Small intestine (tissue), 16 donors: ENCODE measurements around the gene RNF152. TPM values are rescaled to one million over a fixed set of nuclear protein-coding genes. Genes with fewer than 3 reads are reported as not detected.

ENCODE experiments used
- DNase-seq, 2 donors: peaks; one replicate each; pipeline versions ENCODE4 v3.0.0 to v3.0.0-alpha.2; 2013
- FAIRE-seq: peaks from 2 replicates; lab custom pipeline; 2012; peaks lifted over from hg19 to GRCh38; lab: Jason Lieb, UNC
- H3K27ac ChIP-seq, 3 donors: one replicate each; pipeline ENCODE4 v1.5.1; 2013; ENCODE audit warnings: low read length in 2 of 3, mild to moderate bottlenecking in 2 of 3, control low read depth in 1 of 3, inconsistent platforms in 1 of 3, low read depth in 1 of 3, moderate library complexity in 1 of 3
- H3K27me3 ChIP-seq, 3 donors: one replicate each; pipeline ENCODE4 v1.6.1; 2013; ENCODE audit warnings: low read length in 3 of 3, inconsistent platforms in 1 of 3; ENCODE audit not compliant: control insufficient read depth in 3 of 3, insufficient read depth in 3 of 3
- H3K36me3 ChIP-seq, 3 donors: one replicate each; pipeline ENCODE4 v1.6.1; 2013; ENCODE audit warnings: low read length in 3 of 3, inconsistent platforms in 1 of 3, low read depth in 1 of 3, mild to moderate bottlenecking in 1 of 3, moderate library complexity in 1 of 3; ENCODE audit not compliant: control insufficient read depth in 3 of 3, insufficient read depth in 2 of 3
- H3K4me1 ChIP-seq, 3 donors: one replicate each; pipeline ENCODE4 v1.6.1; 2013; ENCODE audit warnings: low read length in 2 of 3, inconsistent platforms in 1 of 3, low read depth in 1 of 3, mild to moderate bottlenecking in 1 of 3, moderate library complexity in 1 of 3; ENCODE audit not compliant: control insufficient read depth in 3 of 3, insufficient read depth in 2 of 3
- H3K4me3 ChIP-seq, 3 donors: one replicate each; pipeline ENCODE4 v1.5.1; 2013; ENCODE audit warnings: low read length in 3 of 3, control low read depth in 1 of 3, inconsistent platforms in 1 of 3, low read depth in 1 of 3, mild to moderate bottlenecking in 1 of 3, moderate library complexity in 1 of 3
- H3K9me3 ChIP-seq, 2 donors: one replicate each; pipeline ENCODE4 v1.6.1; 2013; ENCODE audit warnings: low read depth in 1 of 2, low read length in 1 of 2; ENCODE audit not compliant: control insufficient read depth in 2 of 2, insufficient read depth in 1 of 2
- WGBS, 3 donors: extraction: QIAGEN DNeasy Blood & Tissue Kit; methylation state at CpG; one replicate each; pipeline ENCODE4 v1.1.7; 2013; 5-methylcytosine and 5-hydroxymethylcytosine counted together
- long read RNA-seq, 10 donors: transcript quantifications; one replicate each; lab custom pipeline, GENCODE V29; 2026
- polyA plus RNA-seq, 4 donors: library from polyadenylated mRNA; stranded (reverse) in 3 of 4; unstranded in 1 of 4; fragments of 200-250 nt in 3 of 4; fragments of 120-200 nt in 1 of 4; gene quantifications; one replicate each; pipeline versions ENCODE4 v1.2.1 to v1.2.3, GENCODE V29; 2013
- donor health status: healthy with polysubstance abuse.
- donor health status: control.
- donor health status: control.
- donor health status: Bipolar disorder and iron deficiency.
- donor health status: healthy.

The RNF152 gene
- 1 to 10 TPM; 1.4 to 7.3 (median 4.4) TPM for polyA plus RNA-seq
- long read RNA-seq, donor 1: 0 reads
- long read RNA-seq, donor 2: 0 reads
- long read RNA-seq, donor 3, partial matches to known transcripts: 0 of 1 reads
- long read RNA-seq, donor 3, other reads (novel, unspliced or antisense): 0 of 1 reads
- long read RNA-seq, donor 4: 0 reads
- long read RNA-seq, donor 5: 0 reads
- long read RNA-seq, donor 6: 0 reads
- long read RNA-seq, donor 7, partial matches to known transcripts: 0 of 1 reads
- long read RNA-seq, donor 7, other reads (novel, unspliced or antisense): 0 of 1 reads
- long read RNA-seq, donor 8: 0 reads
- long read RNA-seq, donor 9: 0 reads
- long read RNA-seq, donor 10, partial matches to known transcripts: 0 of 2 reads
- long read RNA-seq, donor 10, other reads (novel, unspliced or antisense): 0 of 2 reads

- DNase-seq: peak; percentile 34 to 58
- Histone ChIP-seq H3K36me3 (no peaks in the 10 kb centered on the region), H3K4me3 (peak within 1 kb of the TSS; percentile 72 to 90 (median 75)), H3K27ac (peak within 1 kb of the TSS in 2 of 3 donors; percentile 28 to 82), H3K27me3 (peaks cover 0 to 35% (median 0%) of the 10 kb centered on the region in 3 donors), H3K4me1 (peaks cover 4 to 8% (median 5%) of the 10 kb centered on the region in 3 donors), H3K9me3 (no peaks in the 10 kb centered on the region)
- 4 to 11% (median 6%) methylated on average over 26 to 28 of the region's 28 CpGs for WGBS, 3 donors
- no peak for FAIRE-seq
Measured at GRCh38 chr18:61892683-61893308, at the start of gene RNF152. TSS of gene RNF152 (minus strand) at chr18:61893007. CDS start at chr18:61816463, 76,544 bp downstream.

GRCh38 chr18:61941948-61942471 lies 49.2 kb upstream of the RNF152 start:
- DNase-seq: no peak
- Histone ChIP-seq H3K36me3 (no peaks in the 10 kb centered on the region), H3K4me1 (no peaks in the 10 kb centered on the region), H3K27me3 (no peaks in the 10 kb centered on the region), H3K27ac (no peak overlapping the region), H3K9me3 (no peaks in the 10 kb centered on the region), H3K4me3 (no peak overlapping the region)
- FAIRE-seq: no peak
- 84 to 93% (median 88%) methylated on average over 1 of the region's 1 CpG for WGBS, 3 donors

DNA sequence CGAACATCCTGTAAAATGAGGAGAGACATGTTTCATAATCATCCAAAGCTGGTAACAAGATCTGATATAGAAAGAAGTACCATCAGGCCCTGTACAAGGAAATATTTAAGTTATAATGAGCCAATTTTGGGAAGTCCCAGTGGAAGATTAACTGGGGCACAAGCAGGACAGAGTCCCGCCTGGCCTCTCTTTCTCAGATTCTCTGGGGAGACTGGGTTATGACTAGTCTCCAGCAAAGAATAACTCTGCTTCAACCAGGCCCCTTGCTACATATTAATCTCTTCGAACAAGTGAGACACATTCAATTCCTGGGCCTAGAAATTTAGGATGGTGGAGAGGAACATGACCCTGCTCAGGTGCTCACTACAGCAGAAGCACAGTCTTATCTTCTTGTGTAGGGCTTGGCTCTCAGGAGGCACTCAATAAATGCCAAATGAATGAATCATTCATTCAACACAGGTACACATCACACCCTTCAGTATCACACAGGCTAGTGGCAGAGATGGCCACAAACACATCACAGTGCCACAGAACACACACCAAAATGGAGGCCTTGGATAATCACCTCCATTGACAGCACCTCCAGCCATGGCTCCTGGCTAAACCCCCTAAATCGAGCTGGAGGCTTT lies 46.4 kb upstream of the RNF152 start:
- WGBS, 3 donors: 76 to 84% (median 80%) methylated on average over 4 of the region's 4 CpGs
- no peaks in the 10 kb centered on the region for H3K36me3 ChIP-seq
- no peaks in the 10 kb centered on the region for H3K27me3 ChIP-seq
- no peak overlapping the region for H3K4me3 ChIP-seq
- FAIRE-seq: no peak
- no peak overlapping the region for H3K27ac ChIP-seq
- peak in 1 of 2 donors; percentile 43 for DNase-seq
- H3K4me1 ChIP-seq: no peaks in the 10 kb centered on the region
- no peaks in the 10 kb centered on the region for H3K9me3 ChIP-seq

DNA sequence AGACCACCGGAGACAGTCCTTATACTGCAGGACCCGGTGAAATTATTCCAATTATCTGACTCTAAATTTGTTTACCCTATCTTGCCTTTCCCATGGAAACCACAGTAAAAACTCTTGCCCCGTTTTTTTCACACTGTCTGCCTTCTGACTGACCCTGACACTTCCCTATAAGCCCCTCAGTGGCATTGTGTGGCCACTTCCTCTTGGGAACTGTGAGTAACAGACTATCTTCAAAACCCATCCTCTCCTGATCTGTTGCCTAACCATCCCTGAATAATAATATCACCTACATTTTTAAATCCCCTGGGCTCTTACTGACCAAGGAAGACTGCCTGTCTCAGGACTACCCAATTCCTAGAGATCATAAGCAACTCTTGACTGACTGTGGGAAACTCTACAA lies 42.6 kb upstream of the RNF152 start:
- Histone ChIP-seq H3K9me3 (no peaks in the 10 kb centered on the region), H3K4me3 (no peak overlapping the region), H3K27ac (no peak overlapping the region), H3K36me3 (no peaks in the 10 kb centered on the region), H3K27me3 (no peaks in the 10 kb centered on the region), H3K4me1 (no peaks in the 10 kb centered on the region)
- 50 to 65% (median 55%) methylated on average over 3 of the region's 3 CpGs for WGBS, 3 donors
- no peak for DNase-seq
- no peak for FAIRE-seq

DNA sequence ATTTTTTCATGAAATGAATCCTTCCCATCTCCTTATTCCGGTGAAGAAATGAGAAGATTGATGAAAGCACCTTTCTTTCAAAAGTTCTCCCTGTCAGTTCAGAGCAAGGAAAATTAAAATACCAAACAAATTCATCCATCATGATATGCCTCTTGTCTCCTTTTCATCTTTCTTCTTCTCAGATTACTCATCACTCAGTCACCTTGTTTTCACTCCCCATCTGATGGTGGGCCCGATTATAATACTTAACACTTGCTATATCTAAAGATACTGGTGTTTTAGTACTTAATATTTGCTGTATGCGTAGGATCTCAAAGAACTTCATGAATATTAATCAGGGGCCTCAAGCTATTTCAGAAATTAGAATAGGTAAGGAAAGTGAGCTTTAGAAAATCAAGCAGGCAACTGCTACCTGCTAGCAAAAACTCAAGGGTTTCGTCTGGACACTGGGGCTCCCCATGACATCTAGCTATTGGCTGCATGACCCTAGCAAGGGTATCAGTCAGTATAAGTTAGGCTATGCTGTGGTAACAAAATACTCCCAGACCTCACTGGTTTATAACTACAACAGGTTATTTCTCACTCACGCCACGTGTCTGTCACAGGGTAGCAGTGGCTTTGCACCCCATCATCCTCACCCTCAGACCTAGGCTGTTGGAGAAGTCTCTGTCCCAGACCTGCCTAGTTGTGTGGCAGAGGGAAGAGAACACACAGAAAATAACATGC lies 39.0 kb upstream of the RNF152 start:
- 87 to 93% (median 92%) methylated on average over 6 of the region's 6 CpGs for WGBS, 3 donors
- no peak for DNase-seq

DNA sequence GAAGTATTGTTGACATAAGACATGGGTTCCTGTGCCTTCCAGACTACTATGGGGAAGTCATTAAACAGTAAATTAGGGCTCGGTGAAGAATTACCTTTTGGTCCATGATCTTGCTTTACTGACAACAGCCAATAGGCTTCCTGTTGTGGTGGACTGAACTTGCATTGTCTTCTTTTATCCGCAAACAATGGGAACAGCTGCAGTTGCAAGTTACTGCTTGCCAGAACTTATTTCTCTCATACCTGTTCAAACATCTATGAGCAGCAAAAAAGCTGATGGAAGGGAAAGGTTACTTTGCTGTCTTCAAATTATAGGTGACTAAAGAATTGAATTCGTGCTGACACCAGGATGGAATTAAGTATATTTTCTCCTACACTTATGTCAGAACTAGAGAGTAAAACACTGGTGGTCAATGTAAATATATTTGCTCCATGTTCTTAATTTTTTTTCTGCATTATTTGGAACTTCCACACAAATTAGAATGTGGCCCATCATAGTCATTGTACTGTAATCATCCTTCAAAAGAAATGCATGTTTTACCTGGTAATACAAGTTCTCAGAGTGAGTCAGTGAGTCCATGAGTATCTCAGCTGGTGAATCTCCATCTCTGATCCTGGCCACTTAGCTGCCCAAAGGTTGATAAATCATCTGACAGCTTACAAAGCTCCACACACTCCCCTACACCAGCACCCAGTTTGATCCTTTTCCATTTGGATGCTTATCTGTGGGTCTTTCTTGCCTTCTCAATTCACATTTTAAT lies 37.3 kb upstream of the RNF152 start:
- FAIRE-seq (no peak), DNase-seq (no peak)
- H3K27ac ChIP-seq: no peak overlapping the region
- no peaks in the 10 kb centered on the region for H3K4me1 ChIP-seq
- no peaks in the 10 kb centered on the region for H3K27me3 ChIP-seq
- no peaks in the 10 kb centered on the region for H3K36me3 ChIP-seq
- H3K4me3 ChIP-seq: no peak overlapping the region
- 60 to 72% (median 71%) methylated on average over 3 of the region's 3 CpGs for WGBS, 3 donors
- H3K9me3 ChIP-seq: peaks cover 0 to 8% of the 10 kb centered on the region in 2 donors

More for the DNA sequence above, 39.0 kb upstream of the RNF152 start:
- no peak for FAIRE-seq
- Histone ChIP-seq H3K36me3 (no peaks in the 10 kb centered on the region), H3K4me3 (no peak overlapping the region), H3K9me3 (peaks cover 0 to 8% of the 10 kb centered on the region in 2 donors), H3K4me1 (no peaks in the 10 kb centered on the region), H3K27ac (no peak overlapping the region), H3K27me3 (no peaks in the 10 kb centered on the region)

DNA sequence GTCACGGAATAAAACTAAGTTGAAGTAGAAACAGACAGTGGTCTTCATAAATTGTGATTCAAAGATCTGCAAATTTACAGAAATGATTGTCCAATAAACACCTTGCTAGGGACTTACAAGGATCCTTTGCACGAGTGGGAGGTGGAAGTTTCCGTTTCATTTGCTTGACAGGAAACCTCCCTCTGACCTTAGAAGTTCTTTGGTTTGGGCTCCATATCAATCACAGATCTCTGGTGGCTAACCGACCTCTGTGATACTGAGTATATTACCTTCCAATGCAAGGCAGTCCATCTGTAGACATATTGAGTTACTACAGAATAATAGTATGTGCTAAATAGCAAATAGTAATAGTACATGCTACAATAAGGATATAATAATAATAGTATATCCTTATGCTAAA lies 33.7 kb upstream of the RNF152 start:
- no peaks in the 10 kb centered on the region for H3K36me3 ChIP-seq
- no peak overlapping the region for H3K27ac ChIP-seq
- FAIRE-seq (no peak), DNase-seq (no peak)
- WGBS, 3 donors: 41 to 65% (median 58%) methylated on average over 4 of the region's 4 CpGs
- H3K27me3 ChIP-seq: no peaks in the 10 kb centered on the region
- no peaks in the 10 kb centered on the region for H3K4me1 ChIP-seq
- peaks cover 0 to 8% of the 10 kb centered on the region in 2 donors for H3K9me3 ChIP-seq
- H3K4me3 ChIP-seq: no peak overlapping the region
